HG02588 (cell line): Measurements from ENCODE around the gene RAB3B.
"Not testable (repeated sequence)": the region's sequence is repeated elsewhere in the genome, so short reads cannot be mapped to it uniquely, and the experiment has no call there.

Experiments used
- ATAC-seq: cut with Tn5 transposase; IDR thresholded peaks from one replicate; pipeline ENCODE4 v1.9.1; 2021; ENCODE audit warnings: mild to moderate bottlenecking, moderate library complexity; ENCODE audit not compliant: unreplicated experiment

The RAB3B gene

GRCh38 chr1:51990478-51990965 lies at the start of gene RAB3B:
Gene RAB3B (minus strand): TSS chr1:51990700. CDS start chr1:51977117, 13,583 bp downstream.
- ATAC-seq, result peak; percentile 82

GRCh38 chr1:52037909-52038308 lies 47.4 kb upstream of the RAB3B start:
- no peak for ATAC-seq

GRCh38 chr1:52037402-52037814 lies 46.9 kb upstream of the RAB3B start:
- ATAC-seq, result no peak

GRCh38 chr1:52034050-52034384 lies 43.5 kb upstream of the RAB3B start:
- no peak for ATAC-seq

GRCh38 chr1:52033190-52034049 lies 42.9 kb upstream of the RAB3B start, which contains the start of gene KTI12:
Gene KTI12 (minus strand): TSS chr1:52033810. CDS start chr1:52033761, 49 bp downstream.
- peak; percentile 79 for ATAC-seq

GRCh38 chr1:52032785-52033131 lies 42.3 kb upstream of the RAB3B start:
- peak; percentile 40 for ATAC-seq

- peak; percentile 43 for ATAC-seq
Measured at GRCh38 chr1:52032124-52032784, 41.8 kb upstream of the RAB3B start.

GRCh38 chr1:52028839-52029238 lies 38.3 kb upstream of the RAB3B start:
- ATAC-seq, result not testable (repeated sequence)

- no peak for ATAC-seq
Measured at GRCh38 chr1:52028328-52028727, 37.8 kb upstream of the RAB3B start.

- no peak for ATAC-seq
Measured at GRCh38 chr1:52026278-52026677, 35.8 kb upstream of the RAB3B start.

- ATAC-seq, result no peak
Measured at GRCh38 chr1:52022133-52022532, 31.6 kb upstream of the RAB3B start.

- ATAC-seq, result no peak
Measured at GRCh38 chr1:52008071-52008809, 17.7 kb upstream of the RAB3B start.

- no peak for ATAC-seq
Measured at GRCh38 chr1:52007215-52008002, 16.9 kb upstream of the RAB3B start.

- ATAC-seq, result not testable (repeated sequence)
Measured at GRCh38 chr1:52006081-52006553, 15.6 kb upstream of the RAB3B start.

GRCh38 chr1:52005548-52005947 lies 15.0 kb upstream of the RAB3B start:
- not testable (repeated sequence) for ATAC-seq

- no peak for ATAC-seq
Measured at GRCh38 chr1:52003877-52004276, 13.4 kb upstream of the RAB3B start.

GRCh38 chr1:52002038-52002917 lies 11.8 kb upstream of the RAB3B start:
- peak; percentile 63 for ATAC-seq

- ATAC-seq, result no peak
Measured at GRCh38 chr1:51998701-51999100, 8.2 kb upstream of the RAB3B start.

GRCh38 chr1:51997974-51998382 lies 7.5 kb upstream of the RAB3B start:
- no peak for ATAC-seq
